22Rv1 (cell line): ENCODE measurements around the gene RGS11.
"Not testable (repeated sequence)": the region's sequence is repeated elsewhere in the genome, so short reads cannot be mapped to it uniquely, and the experiment has no call there.

ENCODE experiments used
- H3K27ac ChIP-seq: fragments of 450-650 bp; 2 replicates; pipeline ENCODE4 v1.5.1; 2017
- ZFX ChIP-seq: fragments of 450-650 bp; IDR thresholded peaks from 2 replicates; pipeline ENCODE4 v1.6.1; 2017; ENCODE audit warnings: antibody characterized with exemption, borderline replicate concordance
- TF ChIP-seq, protein P1 (sequence below): fragments of 450-650 bp; IDR thresholded peaks from 2 replicates; pipeline ENCODE4 v1.5.1; 2017; ENCODE audit warnings: mild to moderate bottlenecking

The RGS11 gene

GRCh38 chr16:259814-260253 is 15.9 kb downstream of the RGS11 start:
- TF ChIP-seq, protein P1, sequence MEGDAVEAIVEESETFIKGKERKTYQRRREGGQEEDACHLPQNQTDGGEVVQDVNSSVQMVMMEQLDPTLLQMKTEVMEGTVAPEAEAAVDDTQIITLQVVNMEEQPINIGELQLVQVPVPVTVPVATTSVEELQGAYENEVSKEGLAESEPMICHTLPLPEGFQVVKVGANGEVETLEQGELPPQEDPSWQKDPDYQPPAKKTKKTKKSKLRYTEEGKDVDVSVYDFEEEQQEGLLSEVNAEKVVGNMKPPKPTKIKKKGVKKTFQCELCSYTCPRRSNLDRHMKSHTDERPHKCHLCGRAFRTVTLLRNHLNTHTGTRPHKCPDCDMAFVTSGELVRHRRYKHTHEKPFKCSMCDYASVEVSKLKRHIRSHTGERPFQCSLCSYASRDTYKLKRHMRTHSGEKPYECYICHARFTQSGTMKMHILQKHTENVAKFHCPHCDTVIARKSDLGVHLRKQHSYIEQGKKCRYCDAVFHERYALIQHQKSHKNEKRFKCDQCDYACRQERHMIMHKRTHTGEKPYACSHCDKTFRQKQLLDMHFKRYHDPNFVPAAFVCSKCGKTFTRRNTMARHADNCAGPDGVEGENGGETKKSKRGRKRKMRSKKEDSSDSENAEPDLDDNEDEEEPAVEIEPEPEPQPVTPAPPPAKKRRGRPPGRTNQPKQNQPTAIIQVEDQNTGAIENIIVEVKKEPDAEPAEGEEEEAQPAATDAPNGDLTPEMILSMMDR: no peak
- TF ChIP-seq ZFX: no peak
- H3K27ac ChIP-seq: no peak overlapping the region

DNA sequence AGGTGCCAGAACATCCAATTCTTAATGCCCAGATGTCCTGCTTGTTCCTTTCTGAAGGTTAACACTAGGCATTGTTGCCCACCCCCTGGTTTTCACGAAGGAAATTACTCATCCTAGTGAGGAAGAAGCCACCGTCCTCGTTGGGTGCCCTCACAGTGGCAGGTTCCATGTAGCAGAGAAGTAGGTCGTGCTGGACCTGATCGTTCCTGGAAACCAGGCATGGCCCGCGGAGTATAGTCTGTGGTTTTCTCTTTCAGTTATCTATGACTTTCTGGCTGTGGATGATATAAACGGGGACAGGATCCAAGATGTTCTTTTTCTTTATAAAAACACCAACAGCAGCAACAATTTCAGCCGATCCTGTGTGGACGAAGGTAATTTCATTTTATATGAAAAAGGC is 16.5 kb downstream of the RGS11 start:
- TF ChIP-seq ZFX: no peak
- TF ChIP-seq, protein P1: no peak
- no peak overlapping the region for H3K27ac ChIP-seq

DNA sequence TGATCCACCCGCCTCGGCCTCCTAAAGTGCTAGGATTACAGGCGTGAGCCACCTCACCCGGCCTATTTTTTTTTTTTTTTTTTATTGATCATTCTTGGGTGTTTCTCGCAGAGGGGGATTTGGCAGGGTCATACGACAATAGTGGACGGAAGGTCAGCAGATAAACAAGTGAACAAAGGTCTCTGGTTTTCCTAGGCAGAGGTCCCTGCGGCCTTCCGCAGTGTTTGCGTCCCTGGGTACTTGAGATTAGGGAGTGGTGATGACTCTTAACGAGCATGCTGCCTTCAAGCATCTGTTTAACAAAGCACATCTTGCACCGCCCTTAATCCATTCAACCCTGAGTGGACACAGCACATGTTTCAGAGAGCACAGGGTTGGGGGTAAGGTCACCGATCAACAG is 17.7 kb downstream of the RGS11 start:
- H3K27ac ChIP-seq: not testable (repeated sequence)

GRCh38 chr16:255183-255582 is 20.6 kb downstream of the RGS11 start:
- TF ChIP-seq, protein P1: no peak
- TF ChIP-seq ZFX: no peak
- no peak overlapping the region for H3K27ac ChIP-seq

- TF ChIP-seq, protein P1: no peak
- TF ChIP-seq ZFX: no peak
Measured at GRCh38 chr16:254461-254860, 21.3 kb downstream of the RGS11 start.

DNA sequence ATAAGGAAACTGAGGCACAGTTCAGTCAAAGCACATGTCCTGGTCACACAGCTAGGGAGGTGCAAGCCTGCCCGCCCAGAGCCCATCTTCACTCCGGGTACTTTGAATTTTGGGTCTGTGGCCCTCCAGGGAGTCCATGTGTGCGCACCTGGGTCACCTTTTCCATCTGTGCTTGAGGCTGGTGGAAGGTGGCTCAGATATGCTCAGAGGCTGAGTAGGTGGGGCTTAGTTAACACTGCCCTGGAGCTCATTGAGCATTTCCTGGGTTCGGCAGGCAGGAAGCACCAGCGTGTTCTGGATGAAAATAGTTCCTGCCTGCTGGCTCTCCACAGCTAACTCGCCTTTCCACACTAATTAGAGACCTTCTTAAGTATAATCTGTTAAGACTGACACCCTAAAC is 21.9 kb downstream of the RGS11 start:
- H3K27ac ChIP-seq: no peak overlapping the region
- no peak for TF ChIP-seq ZFX

More at GRCh38 chr16:254461-254860, 21.3 kb downstream of the RGS11 start:
- no peak overlapping the region for H3K27ac ChIP-seq

DNA sequence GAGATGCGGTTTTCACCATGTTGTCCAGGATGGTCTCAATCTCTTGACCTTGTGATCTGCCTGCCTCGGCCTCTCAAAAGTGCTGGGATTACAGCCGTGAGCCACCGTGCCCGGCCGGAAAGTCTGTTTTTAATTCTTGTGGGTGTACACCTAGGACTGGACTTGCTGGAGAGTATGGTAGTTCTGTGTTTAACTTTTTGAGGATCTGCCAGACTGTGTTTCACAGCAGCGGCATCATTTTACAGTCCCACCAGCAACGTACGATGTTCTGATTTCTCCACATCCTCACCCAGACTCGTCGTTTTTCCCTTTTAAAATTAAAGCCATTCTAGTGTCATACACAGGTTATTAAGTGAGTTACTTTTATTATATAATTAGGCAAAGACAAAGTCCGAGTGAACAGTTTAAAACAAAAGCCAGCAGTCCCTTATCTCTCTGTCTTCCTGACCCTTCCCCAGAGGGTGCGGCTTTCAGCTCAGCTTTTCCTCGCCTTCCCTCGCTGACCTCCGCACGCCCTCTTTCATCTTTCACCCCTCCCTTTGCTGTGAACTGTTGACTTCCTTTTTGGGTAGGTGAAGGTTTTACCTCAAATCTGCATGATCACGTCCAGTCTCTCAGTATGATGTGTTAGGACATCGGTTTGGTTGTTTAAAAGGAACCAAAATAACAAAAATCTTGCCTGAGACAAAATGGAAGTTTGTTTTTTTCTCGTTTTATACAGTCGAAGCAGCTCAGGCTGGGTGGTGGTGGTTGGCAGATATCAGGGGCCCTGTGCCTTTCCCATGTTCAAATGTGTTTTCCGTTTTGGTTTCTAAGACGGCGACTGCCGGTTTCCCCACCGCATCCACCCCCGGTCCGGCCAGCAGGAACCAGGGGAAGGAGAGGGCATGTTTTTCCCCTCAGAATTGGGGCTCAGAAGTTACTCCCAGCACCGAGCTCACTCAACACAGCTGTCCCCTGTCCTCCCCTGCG is 23.1 kb downstream of the RGS11 start:
- no peak for TF ChIP-seq ZFX
- TF ChIP-seq, protein P1: no peak
- no peak overlapping the region for H3K27ac ChIP-seq

- H3K27ac ChIP-seq: no peak overlapping the region
Measured at GRCh38 chr16:249431-249830, 26.3 kb downstream of the RGS11 start.

More at GRCh38 chr16:249431-249830, 26.3 kb downstream of the RGS11 start:
- no peak for TF ChIP-seq ZFX
- TF ChIP-seq, protein P1: no peak
